Coronary artery (tissue), 2 donors: ENCODE data around the gene SLC2A1.

Source experiments
- DNase-seq: peaks from one replicate; pipeline ENCODE4 v3.0.0-alpha.2; 2017; ENCODE audit warnings: low spot score
- H3K27ac ChIP-seq, 2 donors: fragments of 200-600 bp; sonication (generic); one replicate each; pipeline ENCODE4 v1.5.1; 2016 to 2019
- H3K4me3 ChIP-seq: fragments of 200-600 bp; sonication (generic); 2 replicates; pipeline ENCODE4 v1.5.1; 2016; ENCODE audit warnings: mild to moderate bottlenecking, moderate library complexity
- TF ChIP-seq, protein P1 (sequence below): fragments of 200-600 bp; sonication (generic); IDR thresholded peaks from one replicate; pipeline ENCODE4 v1.5.1; 2019; ENCODE audit warnings: antibody characterized with exemption

The SLC2A1 gene

GRCh38 chr1:42990757-42991346, 32.2 kb upstream of the SLC2A1 start:
- Histone ChIP-seq H3K27ac (no peak overlapping the region), H3K4me3 (no peak overlapping the region)
- DNase-seq, result no peak
- TF ChIP-seq, protein P1, sequence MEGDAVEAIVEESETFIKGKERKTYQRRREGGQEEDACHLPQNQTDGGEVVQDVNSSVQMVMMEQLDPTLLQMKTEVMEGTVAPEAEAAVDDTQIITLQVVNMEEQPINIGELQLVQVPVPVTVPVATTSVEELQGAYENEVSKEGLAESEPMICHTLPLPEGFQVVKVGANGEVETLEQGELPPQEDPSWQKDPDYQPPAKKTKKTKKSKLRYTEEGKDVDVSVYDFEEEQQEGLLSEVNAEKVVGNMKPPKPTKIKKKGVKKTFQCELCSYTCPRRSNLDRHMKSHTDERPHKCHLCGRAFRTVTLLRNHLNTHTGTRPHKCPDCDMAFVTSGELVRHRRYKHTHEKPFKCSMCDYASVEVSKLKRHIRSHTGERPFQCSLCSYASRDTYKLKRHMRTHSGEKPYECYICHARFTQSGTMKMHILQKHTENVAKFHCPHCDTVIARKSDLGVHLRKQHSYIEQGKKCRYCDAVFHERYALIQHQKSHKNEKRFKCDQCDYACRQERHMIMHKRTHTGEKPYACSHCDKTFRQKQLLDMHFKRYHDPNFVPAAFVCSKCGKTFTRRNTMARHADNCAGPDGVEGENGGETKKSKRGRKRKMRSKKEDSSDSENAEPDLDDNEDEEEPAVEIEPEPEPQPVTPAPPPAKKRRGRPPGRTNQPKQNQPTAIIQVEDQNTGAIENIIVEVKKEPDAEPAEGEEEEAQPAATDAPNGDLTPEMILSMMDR, result no peak

DNA sequence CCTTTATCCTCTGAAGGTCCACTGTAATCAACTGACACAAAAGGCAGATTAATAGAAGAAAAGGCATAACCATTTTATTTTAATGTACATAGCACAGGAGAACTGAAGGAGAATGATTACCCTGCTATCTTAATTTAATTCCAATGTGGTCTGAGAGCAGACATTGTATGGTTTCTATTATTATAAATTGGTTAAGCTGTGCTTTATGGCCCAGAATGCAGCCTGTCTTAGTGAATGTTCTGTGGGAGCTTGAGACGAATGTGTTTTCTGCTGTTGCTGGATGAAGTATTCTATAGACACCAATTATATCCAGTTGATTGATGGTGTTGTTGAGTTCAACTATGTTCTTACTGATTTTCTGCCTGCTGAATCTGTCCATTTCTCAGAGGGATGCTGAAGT, 25.0 kb upstream of the SLC2A1 start:
- Histone ChIP-seq H3K4me3 (no peak overlapping the region), H3K27ac (no peak overlapping the region)
- TF ChIP-seq, protein P1, result no peak
- DNase-seq, result no peak

- no peak overlapping the region for H3K4me3 ChIP-seq
- TF ChIP-seq, protein P1, result no peak
- no peak overlapping the region for H3K27ac ChIP-seq
- DNase-seq, result no peak
These were observed 24.6 kb upstream of the SLC2A1 start for GRCh38 chr1:42983253-42983652.

- TF ChIP-seq, protein P1, result no peak
These were observed 24.0 kb upstream of the SLC2A1 start for GRCh38 chr1:42982641-42983040.

DNA sequence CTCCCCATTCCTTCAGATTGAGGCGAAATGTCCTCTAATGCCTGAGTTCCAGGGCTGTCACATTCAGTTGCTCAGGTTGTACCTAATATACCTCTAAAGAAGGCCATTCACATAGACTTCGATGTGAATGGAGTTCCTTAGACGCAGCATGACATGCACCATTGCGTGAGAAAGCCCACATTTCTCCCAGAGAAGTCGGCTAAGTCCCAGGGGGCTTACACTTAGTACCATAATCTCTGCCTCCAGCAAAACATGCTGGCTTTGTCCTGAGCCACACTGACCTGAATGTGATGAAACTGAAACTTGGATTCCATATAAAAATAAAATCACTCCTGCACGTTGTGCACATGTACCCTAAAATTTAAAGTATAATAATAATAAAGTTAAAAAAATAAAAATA, 23.2 kb upstream of the SLC2A1 start:
- DNase-seq, result no peak
- TF ChIP-seq, protein P1, result no peak
- no peak overlapping the region for H3K4me3 ChIP-seq
- no peak overlapping the region for H3K27ac ChIP-seq

More at GRCh38 chr1:42982641-42983040, 24.0 kb upstream of the SLC2A1 start:
- no peak for DNase-seq
- Histone ChIP-seq H3K27ac (no peak overlapping the region), H3K4me3 (no peak overlapping the region)

DNA sequence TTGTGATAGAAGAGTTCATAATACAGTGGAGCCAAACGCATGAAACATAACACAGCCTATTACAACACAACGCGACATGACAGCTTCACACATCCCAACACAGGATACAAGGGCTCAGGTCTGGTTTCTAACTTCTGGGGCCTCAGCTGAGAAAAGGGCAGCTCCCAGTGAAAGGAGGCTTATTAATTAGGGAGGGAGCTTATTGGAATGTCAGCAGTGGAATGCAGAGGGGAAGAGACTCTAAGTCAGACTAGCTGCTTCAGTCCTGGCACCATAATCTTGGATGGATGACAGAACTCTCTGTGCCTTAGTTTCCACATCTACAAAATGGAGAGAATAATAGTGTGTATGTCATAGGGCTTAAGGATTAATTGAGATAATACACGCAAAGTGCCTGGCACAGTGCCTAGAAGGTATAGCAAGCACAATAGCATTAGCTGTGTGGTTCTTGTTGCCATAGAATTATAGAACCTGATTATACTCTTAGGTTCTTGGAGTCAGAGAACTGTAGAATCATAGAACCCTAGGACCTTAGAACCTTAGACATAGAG, 22.7 kb upstream of the SLC2A1 start:
- DNase-seq, result no peak
- TF ChIP-seq, protein P1, result no peak
- no peak overlapping the region for H3K27ac ChIP-seq
- no peak overlapping the region for H3K4me3 ChIP-seq
